Stimulated activated CD8-positive, alpha-beta memory T cell treated with anti-CD3 and anti-CD28 coated beads, Interleukin-12 subunit alpha, Interleukin-12 subunit beta, amount 100 ng/mL, for 4 hours (primary cell): ENCODE results near the gene NAP1L1.

Experiments used
- DNase-seq: peaks from one replicate; pipeline ENCODE4 v3.0.0-alpha.2; 2020; ENCODE audit warnings: low read depth

NAP1L1 gene

GRCh38 chr12:76038176-76038575 lies 46.3 kb downstream of the NAP1L1 start:
- no peak for DNase-seq

- no peak for DNase-seq
These were observed 47.1 kb downstream of the NAP1L1 start for GRCh38 chr12:76037130-76038103.

- no peak for DNase-seq
These were observed 49.4 kb downstream of the NAP1L1 start for GRCh38 chr12:76035045-76035444.

- no peak for DNase-seq
These were observed 51.1 kb downstream of the NAP1L1 start for GRCh38 chr12:76033081-76034011.

- DNase-seq, result peak; percentile 28
These were observed 52.2 kb downstream of the NAP1L1 start for GRCh38 chr12:76032043-76032981.

- DNase-seq, result peak; percentile 96
These were observed 53.0 kb downstream of the NAP1L1 start, which contains the start of gene PHLDA1 for GRCh38 chr12:76031414-76032042. TSS of gene PHLDA1 (minus strand) at chr12:76031776.

- no peak for DNase-seq
These were observed 53.4 kb downstream of the NAP1L1 start for GRCh38 chr12:76031081-76031413.

GRCh38 chr12:76030341-76031080 lies 54.0 kb downstream of the NAP1L1 start:
- DNase-seq, result peak; percentile 29

GRCh38 chr12:76029982-76030340 lies 54.5 kb downstream of the NAP1L1 start:
- DNase-seq, result peak; percentile 29

GRCh38 chr12:76028571-76029277 lies 55.8 kb downstream of the NAP1L1 start:
- DNase-seq, result no peak

- DNase-seq, result no peak
These were observed 57.8 kb downstream of the NAP1L1 start for GRCh38 chr12:76026643-76027063.

GRCh38 chr12:76025601-76026575 lies 58.6 kb downstream of the NAP1L1 start:
- no peak for DNase-seq

GRCh38 chr12:76024942-76025600 lies 59.4 kb downstream of the NAP1L1 start:
- no peak for DNase-seq

- no peak for DNase-seq
These were observed 60.2 kb downstream of the NAP1L1 start for GRCh38 chr12:76024102-76024781.

GRCh38 chr12:76023069-76023690 lies 61.3 kb downstream of the NAP1L1 start:
- no peak for DNase-seq

GRCh38 chr12:76022506-76022905 lies 62.0 kb downstream of the NAP1L1 start:
- no peak for DNase-seq
